Measurements from ENCODE around the gene XIRP1. TPM values are rescaled to one million over a fixed set of nuclear protein-coding genes. Genes with fewer than 3 reads are reported as not detected.

XIRP1 gene
- total and polyA plus RNA-seq, 4 donors: 0.01 TPM; not detected in 3

GRCh38 chr3:39184081-39184967 lies 8.1 kb downstream of the XIRP1 start:
- Histone ChIP-seq H3K27ac (ENCODE audit: low read depth in 1 of 2, low read length in 2 of 2) (no peak overlapping the region), H3K36me3 (ENCODE audit: control insufficient read depth in 4 of 4, insufficient read depth in 3 of 4, low read depth in 1 of 4, low read length in 3 of 4) (no peaks in the 10 kb centered on the region), H3K4me3 (ENCODE audit: low read depth in 1 of 3, low read length in 3 of 3) (no peak overlapping the region), H3K4me1 (ENCODE audit: control insufficient read depth in 4 of 4, insufficient read depth in 4 of 4, low read length in 3 of 4) (peaks cover 5 to 17% (median 12%) of the 10 kb centered on the region in 4 donors), H3K27me3 (ENCODE audit: control insufficient read depth in 4 of 4, insufficient read depth in 4 of 4, low read length in 3 of 4) (no peaks in the 10 kb centered on the region), H3K9me3 (ENCODE audit: control insufficient read depth in 4 of 4, low read length in 3 of 4) (no peaks in the 10 kb centered on the region), H3K9ac (ENCODE audit: low read depth in 1 of 2, low read length in 2 of 2) (no peak overlapping the region)
- no peak for DNase-seq (ENCODE audit: low spot score)
- no peak for TF ChIP-seq REST (IDR thresholded peaks at IDR 0.05)
- no peak for TF ChIP-seq TAF1 (conservative IDR thresholded peaks at IDR 0.05)
- peak in 1 of 2 donors; percentile 8 for TF ChIP-seq RXRA (IDR thresholded peaks at IDR 0.05)
- peak in 1 of 2 donors; percentile 35 for TF ChIP-seq RAD21 (IDR thresholded peaks at IDR 0.05)
- WGBS: 90% methylated on average over 12 of the region's 12 CpGs

GRCh38 chr3:39183211-39184080 lies 8.9 kb downstream of the XIRP1 start:
- no peaks in the 10 kb centered on the region for H3K9me3 ChIP-seq (ENCODE audit: control insufficient read depth in 4 of 4, low read length in 3 of 4)
- no peak for TF ChIP-seq ZBTB33 (IDR thresholded peaks at IDR 0.05)
- TF ChIP-seq GABPA (IDR thresholded peaks at IDR 0.05 in 1 of 2, conservative IDR thresholded peaks at IDR 0.05 in 1 of 2): no peak
- TF ChIP-seq REST (IDR thresholded peaks at IDR 0.05): no peak
- no peak for TF ChIP-seq MAX (IDR thresholded peaks at IDR 0.05)
- no peak for TF ChIP-seq ATF3 (IDR thresholded peaks at IDR 0.05)
- TF ChIP-seq CTCF (IDR thresholded peaks at IDR 0.05; ENCODE audit: low read depth, low read length, missing input control): no peak
- no peak for TF ChIP-seq NR2F2 (IDR thresholded peaks at IDR 0.05)
- no peak for TF ChIP-seq YY1 (IDR thresholded peaks at IDR 0.05)
- no peak for TF ChIP-seq RXRA (IDR thresholded peaks at IDR 0.05)
- TF ChIP-seq FOXA2 (IDR thresholded peaks at IDR 0.05): no peak
- TF ChIP-seq TAF1 (conservative IDR thresholded peaks at IDR 0.05): no peak
- no peaks in the 10 kb centered on the region for H3K27me3 ChIP-seq (ENCODE audit: control insufficient read depth in 4 of 4, insufficient read depth in 4 of 4, low read length in 3 of 4)
- no peaks in the 10 kb centered on the region for H3K36me3 ChIP-seq (ENCODE audit: control insufficient read depth in 4 of 4, insufficient read depth in 3 of 4, low read depth in 1 of 4, low read length in 3 of 4)
- no peak overlapping the region for H3K9ac ChIP-seq (ENCODE audit: low read depth in 1 of 2, low read length in 2 of 2)
- no peak overlapping the region for H3K4me3 ChIP-seq (ENCODE audit: low read depth in 1 of 3, low read length in 3 of 3)
- H3K27ac ChIP-seq (ENCODE audit: low read depth in 1 of 2, low read length in 2 of 2): no peak overlapping the region
- 93% methylated on average over 12 of the region's 12 CpGs for WGBS
- H3K4me1 ChIP-seq (ENCODE audit: control insufficient read depth in 4 of 4, insufficient read depth in 4 of 4, low read length in 3 of 4): peaks cover 8 to 22% (median 14%) of the 10 kb centered on the region in 4 donors
- no peak for DNase-seq (ENCODE audit: low spot score)
